Parietal lobe (tissue), 1 donor: ENCODE measurements around the gene CLCN7. TPM values are rescaled to one million over a fixed set of nuclear protein-coding genes. Genes with fewer than 3 reads are reported as not detected.

Experiments
- total RNA-seq: library from RNA; depleted of rRNA; stranded (reverse); fragments of >200 nt; gene quantifications from one replicate; pipeline ENCODE4 v1.2.3, GENCODE V29; 2014

CLCN7 gene
- 51.0 TPM for total RNA-seq

GRCh38 chr16:1474796-1475551, at the start of gene CLCN7:
CLCN7 (minus strand) TSS chr16:1475028; CDS start chr16:1474974, 54 bp downstream.

GRCh38 chr16:1492923-1493745, 18.3 kb upstream of the CLCN7 start, which contains the start of gene TELO2:
TELO2 (plus strand) TSS chr16:1493360; CDS start chr16:1494282, 922 bp downstream.

GRCh38 chr16:1488619-1489018, 13.8 kb upstream of the CLCN7 start, which contains the start of gene PTX4:
PTX4 (minus strand) TSS chr16:1488944; CDS start chr16:1488909, 35 bp downstream.

GRCh38 chr16:1443980-1444729, 30.7 kb downstream of the CLCN7 start, which contains the start of gene CCDC154:
CCDC154 (minus strand) TSS chr16:1444556; CDS start chr16:1444322, 234 bp downstream.

GRCh38 chr16:1430759-1431496, 43.9 kb downstream of the CLCN7 start, which contains the start of gene PERCC1:
PERCC1 (plus strand) TSS chr16:1431078; CDS start chr16:1432594, 1,516 bp downstream.

GRCh38 chr16:1414532-1415260, 60.1 kb downstream of the CLCN7 start, which contains the start of gene UNKL:
UNKL (minus strand) TSS chr16:1414704; CDS start chr16:1414691, 13 bp downstream.

Other genes starting within 250 kb of the CLCN7 start
- gene TPSG1, start 249.8 kb downstream of the CLCN7 start, total RNA-seq = not detected
- gene TPSB2, start 244.8 kb downstream of the CLCN7 start, total RNA-seq = not detected
- gene TPSAB1, start 234.3 kb downstream of the CLCN7 start, total RNA-seq = not detected
- gene TPSD1, start 219.0 kb downstream of the CLCN7 start, total RNA-seq = not detected
- gene UBE2I, start 165.4 kb downstream of the CLCN7 start, total RNA-seq = 87.0 TPM
- 9.1 TPM for gene BAIAP3, start 141.4 kb downstream of the CLCN7 start, total RNA-seq
- gene TSR3, start 123.2 kb downstream of the CLCN7 start, total RNA-seq = 36.6 TPM
- gene GNPTG, start 123.1 kb downstream of the CLCN7 start, total RNA-seq = 23.8 TPM
- 20.0 TPM for gene UNKL, start 60.3 kb downstream of the CLCN7 start, total RNA-seq
- 8.1 TPM for gene UQCC4, start 54.3 kb downstream of the CLCN7 start, total RNA-seq
- not detected for gene PERCC1, start 44.0 kb downstream of the CLCN7 start, total RNA-seq
- 1.9 TPM for gene CCDC154, start 30.5 kb downstream of the CLCN7 start, total RNA-seq
- gene PTX4, start 13.9 kb upstream of the CLCN7 start, total RNA-seq = not detected
- 23.8 TPM for gene TELO2, start 18.3 kb upstream of the CLCN7 start, total RNA-seq
- gene TMEM204, start 58.6 kb upstream of the CLCN7 start, total RNA-seq = 2.8 TPM
- 65.4 TPM for gene IFT140, start 137.0 kb upstream of the CLCN7 start, total RNA-seq
- 18.8 TPM for gene CRAMP1, start 137.3 kb upstream of the CLCN7 start, total RNA-seq
- gene JPT2, start 203.3 kb upstream of the CLCN7 start, total RNA-seq = 39.4 TPM
- gene MAPK8IP3, start 231.2 kb upstream of the CLCN7 start, total RNA-seq = 169 TPM